Osteoblast (primary cell): Measurements from ENCODE around the gene OR6C76. TPM values are rescaled to one million over a fixed set of nuclear protein-coding genes. Genes with fewer than 3 reads are reported as not detected.
"Not testable (repeated sequence)": the region's sequence is repeated elsewhere in the genome, so short reads cannot be mapped to it uniquely, and the experiment has no call there.

Experiments
- DNase-seq: peaks from one replicate; pipeline ENCODE4 v3.0.0; 2011; ENCODE audit warnings: low spot score, mixed read lengths; ENCODE audit not compliant: insufficient read length; ENCODE audit errors: missing footprints
- H2AFZ ChIP-seq: 2 replicates; pipeline ENCODE4 v1.6.0; 2011; ENCODE audit warnings: mild to moderate bottlenecking, low read length
- H3K27ac ChIP-seq: 2 replicates; pipeline ENCODE4 v1.5.1; 2011; ENCODE audit warnings: mild to moderate bottlenecking, low read depth, low read length, moderate library complexity
- H3K27me3 ChIP-seq: 2 replicates; pipeline ENCODE4 v1.6.0; 2012; ENCODE audit warnings: mild to moderate bottlenecking, control low read depth, inconsistent platforms, low read length, moderate library complexity; ENCODE audit not compliant: insufficient read depth
- H3K36me3 ChIP-seq: 2 replicates; pipeline ENCODE4 v1.5.1; 2011; ENCODE audit warnings: mild to moderate bottlenecking, low read length, control low read depth, moderate library complexity; ENCODE audit not compliant: insufficient read depth
- H3K4me1 ChIP-seq: 2 replicates; pipeline ENCODE4 v1.5.1; 2011; ENCODE audit warnings: mild to moderate bottlenecking, low read length, control low read depth, moderate library complexity; ENCODE audit not compliant: insufficient read depth
- H3K4me2 ChIP-seq: 2 replicates; pipeline ENCODE4 v1.6.0; 2011; ENCODE audit warnings: mild to moderate bottlenecking, low read length; ENCODE audit not compliant: insufficient read depth
- H3K4me3 ChIP-seq: fragments of 200-600 bp; sonication (generic); 3 replicates; pipeline ENCODE4 v1.5.1; 2012; ENCODE audit warnings: mild to moderate bottlenecking, low read length, inconsistent platforms; ENCODE audit not compliant: insufficient read depth
- H3K79me2 ChIP-seq: 2 replicates; pipeline ENCODE4 v1.6.0; 2012; ENCODE audit warnings: mild to moderate bottlenecking, low read length, control low read depth, inconsistent platforms; ENCODE audit not compliant: insufficient read depth
- H3K9me3 ChIP-seq: 2 replicates; pipeline ENCODE4 v1.5.1; 2011; ENCODE audit warnings: low read depth, low read length, control low read depth
- H4K20me1 ChIP-seq: 2 replicates; pipeline ENCODE4 v1.6.0; 2012; ENCODE audit warnings: mild to moderate bottlenecking, low read length, control low read depth; ENCODE audit not compliant: insufficient read depth
- total RNA-seq: library from RNA; depleted of rRNA; stranded (reverse); fragments of >200 nt; gene quantifications from 2 replicates; pipeline ENCODE4 v1.2.3, GENCODE V29; 2012
- TF ChIP-seq, protein P1 (sequence below): IDR thresholded peaks from 2 replicates; pipeline ENCODE4 v1.5.1; 2011; ENCODE audit warnings: mild to moderate bottlenecking, low read depth, low read length, moderate library complexity; ENCODE audit errors: extremely low read depth

Gene OR6C76
- total RNA-seq, 1 donor, result not detected

DNA sequence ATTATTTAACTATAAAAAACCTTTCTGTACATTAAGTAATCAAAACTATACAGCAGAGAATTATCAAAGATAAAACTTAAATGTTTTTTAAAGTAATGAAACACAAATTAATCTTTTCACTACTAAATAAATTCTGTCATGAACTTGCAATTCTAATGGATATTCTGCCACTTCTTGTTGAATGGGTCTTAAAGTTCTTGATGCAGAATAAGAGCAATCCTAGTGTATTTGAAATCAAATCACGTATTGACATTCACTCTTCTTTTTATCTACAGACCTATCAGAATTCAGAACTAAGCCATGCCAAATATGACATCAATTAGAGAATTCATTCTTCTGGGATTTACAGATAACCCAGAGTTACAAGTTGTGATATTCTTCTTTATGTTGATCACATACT, 25.8 kb upstream of the OR6C76 start, which contains the start of gene OR6C65:
TSS of gene OR6C65 (plus strand) at position 301 of the 400 bp plus-strand sequence. CDS start at position 301, 0 bp downstream.
- H3K36me3 ChIP-seq, result no peaks in the 10 kb centered on the region
- DNase-seq, result no peak
- no peaks in the 10 kb centered on the region for H3K9me3 ChIP-seq
- TF ChIP-seq, protein P1, sequence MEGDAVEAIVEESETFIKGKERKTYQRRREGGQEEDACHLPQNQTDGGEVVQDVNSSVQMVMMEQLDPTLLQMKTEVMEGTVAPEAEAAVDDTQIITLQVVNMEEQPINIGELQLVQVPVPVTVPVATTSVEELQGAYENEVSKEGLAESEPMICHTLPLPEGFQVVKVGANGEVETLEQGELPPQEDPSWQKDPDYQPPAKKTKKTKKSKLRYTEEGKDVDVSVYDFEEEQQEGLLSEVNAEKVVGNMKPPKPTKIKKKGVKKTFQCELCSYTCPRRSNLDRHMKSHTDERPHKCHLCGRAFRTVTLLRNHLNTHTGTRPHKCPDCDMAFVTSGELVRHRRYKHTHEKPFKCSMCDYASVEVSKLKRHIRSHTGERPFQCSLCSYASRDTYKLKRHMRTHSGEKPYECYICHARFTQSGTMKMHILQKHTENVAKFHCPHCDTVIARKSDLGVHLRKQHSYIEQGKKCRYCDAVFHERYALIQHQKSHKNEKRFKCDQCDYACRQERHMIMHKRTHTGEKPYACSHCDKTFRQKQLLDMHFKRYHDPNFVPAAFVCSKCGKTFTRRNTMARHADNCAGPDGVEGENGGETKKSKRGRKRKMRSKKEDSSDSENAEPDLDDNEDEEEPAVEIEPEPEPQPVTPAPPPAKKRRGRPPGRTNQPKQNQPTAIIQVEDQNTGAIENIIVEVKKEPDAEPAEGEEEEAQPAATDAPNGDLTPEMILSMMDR, result no peak
- no peaks in the 10 kb centered on the region for H4K20me1 ChIP-seq
- no peaks in the 10 kb centered on the region for H3K4me1 ChIP-seq
- H3K79me2 ChIP-seq, result no peaks in the 10 kb centered on the region
- H3K4me2 ChIP-seq, result no peak within 1 kb of the TSS
- no peak within 1 kb of the TSS for H3K27ac ChIP-seq
- no peaks in the 10 kb centered on the region for H3K27me3 ChIP-seq
- H3K4me3 ChIP-seq, result no peak within 1 kb of the TSS
- H2AFZ ChIP-seq, result no peak within 1 kb of the TSS

DNA sequence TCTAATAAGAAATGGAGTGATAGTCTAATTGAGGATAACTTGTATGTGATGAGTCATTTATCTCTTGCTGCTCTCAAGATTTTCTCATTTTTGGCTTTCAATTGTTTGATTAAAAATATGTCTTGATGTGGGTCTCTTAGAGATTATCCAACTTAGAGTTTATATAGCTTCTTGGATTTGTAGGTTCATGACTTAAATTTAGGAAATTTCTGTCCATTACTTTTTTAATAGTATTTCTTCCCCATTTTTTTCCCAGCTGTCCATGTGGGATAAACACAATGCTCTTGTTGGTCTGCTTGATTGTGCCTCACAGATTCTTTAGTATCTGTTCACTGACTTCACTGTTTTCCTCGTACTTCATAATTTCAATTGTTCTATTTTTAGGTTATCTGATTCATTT, 18.2 kb upstream of the OR6C76 start:
- Histone ChIP-seq H2AFZ (no peak overlapping the region), H3K9me3 (no peaks in the 10 kb centered on the region)

DNA sequence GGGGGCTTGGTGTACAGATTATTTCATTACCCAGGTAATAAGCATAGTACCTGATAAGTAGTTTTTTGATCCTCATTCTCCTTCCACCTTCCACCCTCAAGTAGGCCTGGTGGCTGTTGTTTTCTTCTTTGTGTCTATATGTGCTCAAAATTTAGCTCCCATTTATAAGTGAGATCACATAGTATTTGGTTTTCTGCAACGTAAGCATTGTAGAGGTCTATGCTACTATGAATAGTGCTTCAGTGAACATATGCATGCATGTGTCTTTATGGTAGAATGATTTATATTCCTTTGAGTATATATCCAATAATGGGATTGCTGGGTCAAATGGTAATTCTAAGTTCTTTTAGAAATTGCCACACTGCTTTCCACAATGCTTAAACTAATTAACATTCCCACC, 16.9 kb upstream of the OR6C76 start:
- H3K36me3 ChIP-seq, H3K4me1 ChIP-seq, H3K9me3 ChIP-seq, H3K4me2 ChIP-seq, H3K27me3 ChIP-seq, DNase-seq, H3K4me3 ChIP-seq, H2AFZ ChIP-seq, H3K27ac ChIP-seq, H4K20me1 ChIP-seq, H3K79me2 ChIP-seq: not testable (repeated sequence)

More for the DNA sequence above, 18.2 kb upstream of the OR6C76 start:
- no peak for DNase-seq
- no peaks in the 10 kb centered on the region for H3K36me3 ChIP-seq
- H3K4me2 ChIP-seq, result no peak overlapping the region
- H3K4me1 ChIP-seq, result no peaks in the 10 kb centered on the region
- TF ChIP-seq, protein P1, result no peak
- H4K20me1 ChIP-seq, result no peaks in the 10 kb centered on the region
- no peaks in the 10 kb centered on the region for H3K27me3 ChIP-seq
- no peak overlapping the region for H3K27ac ChIP-seq
- no peaks in the 10 kb centered on the region for H3K79me2 ChIP-seq
- H3K4me3 ChIP-seq, result no peak overlapping the region

DNA sequence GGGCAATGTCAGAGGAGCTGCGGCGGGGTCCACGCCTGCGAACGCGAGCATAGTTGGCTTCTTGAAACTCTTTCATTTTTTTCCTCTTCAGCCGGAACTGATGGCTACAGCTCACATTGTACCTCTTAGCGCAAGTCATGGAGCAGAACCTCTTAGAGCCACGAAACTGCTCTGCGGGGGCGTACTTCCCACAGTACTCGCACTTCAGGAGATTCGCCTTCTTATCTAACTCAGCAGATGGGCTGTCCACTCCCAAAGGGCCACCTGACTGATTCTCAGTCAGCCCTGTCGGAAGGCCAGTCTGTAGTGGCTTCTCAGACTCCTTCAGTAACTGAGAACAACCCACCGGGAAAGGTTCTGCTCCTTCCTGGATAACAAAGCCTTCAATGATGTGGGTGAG, 13.9 kb upstream of the OR6C76 start:
- H3K36me3 ChIP-seq, H4K20me1 ChIP-seq, H3K27ac ChIP-seq, H3K4me1 ChIP-seq, H3K4me2 ChIP-seq, H3K27me3 ChIP-seq, DNase-seq, H2AFZ ChIP-seq, H3K79me2 ChIP-seq, H3K9me3 ChIP-seq, H3K4me3 ChIP-seq: not testable (repeated sequence)

DNA sequence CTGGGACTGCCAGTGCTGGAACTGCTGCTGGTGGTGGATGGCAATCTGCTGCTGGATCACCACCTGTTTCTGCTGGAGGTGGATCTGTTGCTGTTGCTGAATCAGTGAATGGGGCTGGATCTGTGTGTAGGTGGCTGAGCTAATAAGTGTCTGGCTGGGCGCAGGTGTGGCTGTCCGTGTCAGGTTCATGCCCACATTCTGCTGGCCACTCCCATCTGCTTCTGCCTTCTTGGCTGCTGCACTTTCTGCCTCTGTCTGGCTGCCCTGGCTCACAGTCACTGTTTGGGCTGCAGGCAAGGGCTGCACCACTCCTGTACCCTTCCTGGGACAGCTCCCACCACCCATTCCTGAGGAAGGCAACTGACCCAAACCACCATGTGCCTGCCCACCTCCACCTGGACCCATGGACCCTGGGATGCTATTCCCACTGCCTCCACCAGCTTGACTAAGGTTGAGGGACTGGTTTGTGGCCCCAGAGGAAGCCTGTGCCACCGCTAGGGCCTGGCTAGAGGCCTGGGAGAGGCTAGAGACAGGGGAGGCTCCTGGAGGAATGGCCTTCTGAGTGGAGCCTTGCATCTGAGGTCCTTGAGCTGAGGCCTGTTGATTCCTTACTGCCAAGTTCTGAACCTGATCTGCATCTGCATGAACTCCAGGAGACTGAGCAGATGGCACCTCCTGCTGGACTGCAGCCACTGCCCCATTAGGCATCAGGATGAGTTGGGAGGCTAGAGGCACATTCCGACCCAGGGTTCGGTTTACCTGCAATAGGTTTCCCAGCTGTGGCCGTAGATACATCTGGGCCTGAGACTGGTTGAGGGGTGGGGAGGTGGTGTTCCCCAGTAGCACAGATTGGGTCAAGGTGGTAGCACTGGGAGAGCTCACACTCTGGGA, 12.3 kb upstream of the OR6C76 start:
- not testable (repeated sequence) for H3K36me3 ChIP-seq, H2AFZ ChIP-seq, H3K79me2 ChIP-seq, H3K4me2 ChIP-seq, H3K4me3 ChIP-seq, H3K27ac ChIP-seq, DNase-seq, H3K4me1 ChIP-seq, H3K9me3 ChIP-seq, H4K20me1 ChIP-seq, H3K27me3 ChIP-seq

DNA sequence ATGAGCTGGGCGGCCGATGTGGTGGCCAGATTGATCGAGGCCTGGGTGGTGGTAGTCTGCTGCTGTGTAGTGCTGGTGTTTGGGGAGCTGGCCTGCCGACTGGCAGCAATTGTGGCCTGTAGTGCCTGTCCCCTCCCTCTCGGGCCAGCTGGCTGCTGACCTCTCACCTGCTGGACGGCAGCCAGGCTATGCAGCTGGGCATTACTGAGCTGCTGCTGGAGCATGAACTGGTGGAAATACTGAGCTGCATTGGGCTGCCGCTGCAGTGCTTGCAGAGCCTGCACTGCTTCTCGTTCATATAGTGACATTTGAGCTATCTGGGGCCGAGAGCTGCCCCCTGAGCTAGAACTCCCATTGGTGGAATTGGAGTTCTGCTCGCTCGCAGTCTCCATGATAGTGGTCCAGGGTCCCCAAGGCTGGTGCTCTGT, 11.6 kb upstream of the OR6C76 start:
- not testable (repeated sequence) for H4K20me1 ChIP-seq, H3K36me3 ChIP-seq, H2AFZ ChIP-seq, H3K4me1 ChIP-seq, H3K79me2 ChIP-seq, H3K9me3 ChIP-seq, DNase-seq, H3K27ac ChIP-seq, H3K4me3 ChIP-seq, H3K4me2 ChIP-seq, H3K27me3 ChIP-seq

DNA sequence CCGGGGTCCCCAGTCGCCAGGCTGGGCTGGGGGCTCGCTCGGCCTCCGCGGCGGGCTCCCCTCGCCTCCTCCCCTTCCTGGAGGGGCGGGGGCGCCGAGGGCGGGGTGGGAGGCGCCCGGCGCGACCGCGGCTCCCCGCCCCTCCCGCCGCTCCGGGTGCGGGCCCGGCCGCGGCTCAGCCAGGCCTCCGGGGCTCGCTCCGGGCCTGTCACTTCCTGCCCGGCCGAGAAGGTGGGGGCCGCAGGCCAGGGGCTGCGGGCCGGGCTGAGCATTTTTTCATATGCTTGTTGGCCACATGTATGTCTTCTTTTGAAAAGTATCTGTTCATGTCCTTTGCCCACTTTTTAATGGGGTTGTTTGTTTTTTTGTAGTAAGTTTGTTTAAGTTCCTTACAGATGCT, 11.2 kb upstream of the OR6C76 start:
- DNase-seq, H3K4me3 ChIP-seq, H3K4me2 ChIP-seq, H3K4me1 ChIP-seq, H3K27ac ChIP-seq, H4K20me1 ChIP-seq, H3K36me3 ChIP-seq, H2AFZ ChIP-seq, H3K9me3 ChIP-seq, H3K27me3 ChIP-seq, H3K79me2 ChIP-seq: not testable (repeated sequence)
